GM12878 (cell line): ENCODE data around the gene FCHSD2.

Source experiments
- EZH2 ChIP-seq: IDR thresholded peaks from 2 replicates; pipeline ENCODE4 v1.6.1; 2012; ENCODE audit warnings: low read depth, mild to moderate bottlenecking, control low read depth, inconsistent platforms, low read length, borderline replicate concordance; ENCODE audit not compliant: control insufficient read depth
- YY1 ChIP-seq: IDR thresholded peaks from 2 replicates; pipeline ENCODE4 v1.6.1; 2011; ENCODE audit warnings: low read depth, mild to moderate bottlenecking, low read length
- TF ChIP-seq, protein P1 (sequence below): IDR thresholded peaks from 2 replicates; pipeline ENCODE4 v1.6.1; 2011; ENCODE audit warnings: borderline replicate concordance, low read depth, mild to moderate bottlenecking, moderate library complexity, mixed read lengths, low read length; ENCODE audit not compliant: insufficient read depth; ENCODE audit errors: extremely low read length

DNA sequence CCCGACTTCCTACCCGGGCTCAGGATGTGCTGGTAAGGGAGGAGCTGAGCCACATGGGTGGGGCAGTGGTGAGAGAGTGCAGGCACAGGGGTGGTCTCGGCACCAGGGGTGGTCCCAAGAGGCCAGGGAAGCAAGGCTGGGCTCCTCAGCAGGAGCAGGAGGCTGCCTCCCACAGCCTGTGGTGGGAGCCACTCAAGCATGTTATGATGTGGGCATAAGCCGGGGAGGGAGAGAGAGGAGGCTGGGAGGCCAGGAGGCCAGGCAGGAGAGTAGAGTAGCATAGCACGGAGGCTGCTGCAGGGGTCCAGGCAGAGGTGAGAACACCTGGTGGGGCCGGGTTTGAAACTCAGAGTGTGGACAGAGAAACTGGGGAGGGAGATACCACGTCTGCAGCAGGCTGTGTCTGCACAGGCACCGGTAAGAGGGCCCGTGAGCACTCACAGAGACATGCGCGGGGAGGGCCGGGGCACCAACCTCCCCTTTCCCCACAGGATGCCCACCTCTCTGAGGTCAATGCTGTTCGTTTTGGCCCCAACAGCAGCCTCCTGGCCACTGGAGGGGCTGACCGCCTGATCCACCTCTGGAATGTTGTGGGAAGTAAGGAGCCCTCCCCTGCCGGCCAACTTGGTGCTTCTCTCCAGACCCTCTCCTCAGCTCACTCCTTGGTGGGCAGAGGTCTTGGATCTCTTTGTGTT, 317.2 kb downstream of the FCHSD2 start:
- TF ChIP-seq YY1, result no peak
- TF ChIP-seq, protein P1, sequence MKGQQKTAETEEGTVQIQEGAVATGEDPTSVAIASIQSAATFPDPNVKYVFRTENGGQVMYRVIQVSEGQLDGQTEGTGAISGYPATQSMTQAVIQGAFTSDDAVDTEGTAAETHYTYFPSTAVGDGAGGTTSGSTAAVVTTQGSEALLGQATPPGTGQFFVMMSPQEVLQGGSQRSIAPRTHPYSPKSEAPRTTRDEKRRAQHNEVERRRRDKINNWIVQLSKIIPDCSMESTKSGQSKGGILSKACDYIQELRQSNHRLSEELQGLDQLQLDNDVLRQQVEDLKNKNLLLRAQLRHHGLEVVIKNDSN, result no peak
- TF ChIP-seq EZH2, result no peak
